A549 (cell line): ENCODE measurements around the gene STPG2.

Experiments used
- HDAC2 ChIP-seq: fragments of 200-600 bp; sonication (generic); IDR thresholded peaks from 2 replicates; pipeline ENCODE4 v1.6.1; 2016
- JUN ChIP-seq, 2 experiments: fragments of >200 bp; sonication (Bioruptor Twin); formaldehyde crosslinking; IDR thresholded peaks; 2 replicates in 1 of 2; 3 replicates in 1 of 2; pipeline ENCODE4 v1.6.1; 2016 to 2017
- MAFK ChIP-seq: fragments of 450-650 bp; IDR thresholded peaks from 2 replicates; pipeline ENCODE4 v1.6.1; 2014; ENCODE audit not compliant: partially characterized antibody
- POLR2A ChIP-seq: IDR thresholded peaks from 2 replicates; pipeline ENCODE4 v1.6.1; 2012; ENCODE audit warnings: mild to moderate bottlenecking, low read length
- RAD21 ChIP-seq, 2 experiments: fragments of >200 bp in 1 of 2; sonication (Bioruptor Twin) in 1 of 2; formaldehyde crosslinking in 1 of 2; IDR thresholded peaks in 1 of 2; conservative IDR thresholded peaks in 1 of 2; 2 replicates in 1 of 2; 3 replicates in 1 of 2; pipeline ENCODE4 v1.6.1; 2012 to 2018; ENCODE audit warnings: inconsistent platforms in 1 of 2
- RFX5 ChIP-seq: fragments of 450-650 bp; IDR thresholded peaks from 2 replicates; pipeline ENCODE4 v1.7.1; 2014; ENCODE audit warnings: antibody characterized with exemption, mild to moderate bottlenecking, moderate library complexity
- SREBF2 ChIP-seq: fragments of 450-650 bp; IDR thresholded peaks from 2 replicates; pipeline ENCODE4 v1.6.1; 2014; ENCODE audit warnings: mild to moderate bottlenecking, moderate library complexity
- TP53 ChIP-seq: fragments of 250-450 bp; sonication (Bioruptor Pico); IDR thresholded peaks from 2 replicates; pipeline ENCODE4 v1.5.0; 2021; ENCODE audit warnings: mild to moderate bottlenecking, moderate library complexity
- TF ChIP-seq, protein P1 (sequence below): fragments of >200 bp; sonication (Bioruptor Twin); formaldehyde crosslinking; IDR thresholded peaks from 3 replicates; pipeline ENCODE4 v1.5.1; 2016
- TF ChIP-seq, protein P2 (sequence below): fragments of 450-650 bp; IDR thresholded peaks from 2 replicates; pipeline ENCODE4 v1.6.1; 2014; ENCODE audit warnings: antibody characterized with exemption
- TF ChIP-seq, protein P3 (sequence below): IDR thresholded peaks from 2 replicates; pipeline ENCODE4 v1.6.1; 2012
- TF ChIP-seq, protein P4 (sequence below): fragments of >200 bp; sonication (Bioruptor Twin); formaldehyde crosslinking; IDR thresholded peaks from 2 replicates; pipeline ENCODE4 v1.6.1; 2016

DNA sequence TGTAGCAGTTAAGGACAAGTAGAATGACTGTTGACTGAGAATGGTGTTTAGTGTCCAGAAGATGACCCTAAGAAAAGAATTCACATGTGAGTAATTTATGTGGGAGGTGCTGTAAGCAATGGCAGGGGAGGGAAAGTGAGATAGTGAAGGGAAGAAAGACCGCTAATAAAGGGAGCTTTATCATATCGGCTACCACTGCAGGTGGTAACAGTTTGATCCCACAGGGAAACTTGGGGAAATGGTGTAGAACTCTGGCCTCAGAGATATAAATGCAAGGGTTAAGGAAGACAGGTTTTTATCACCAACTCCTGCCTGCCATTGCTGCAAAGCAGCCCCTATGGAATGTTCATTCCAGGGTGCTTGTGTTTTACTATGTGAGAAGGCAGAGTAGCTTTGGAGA lies 489.6 kb downstream of the STPG2 start:
- no peak for TF ChIP-seq SREBF2
- TF ChIP-seq MAFK, result no peak
- TF ChIP-seq, protein P1, sequence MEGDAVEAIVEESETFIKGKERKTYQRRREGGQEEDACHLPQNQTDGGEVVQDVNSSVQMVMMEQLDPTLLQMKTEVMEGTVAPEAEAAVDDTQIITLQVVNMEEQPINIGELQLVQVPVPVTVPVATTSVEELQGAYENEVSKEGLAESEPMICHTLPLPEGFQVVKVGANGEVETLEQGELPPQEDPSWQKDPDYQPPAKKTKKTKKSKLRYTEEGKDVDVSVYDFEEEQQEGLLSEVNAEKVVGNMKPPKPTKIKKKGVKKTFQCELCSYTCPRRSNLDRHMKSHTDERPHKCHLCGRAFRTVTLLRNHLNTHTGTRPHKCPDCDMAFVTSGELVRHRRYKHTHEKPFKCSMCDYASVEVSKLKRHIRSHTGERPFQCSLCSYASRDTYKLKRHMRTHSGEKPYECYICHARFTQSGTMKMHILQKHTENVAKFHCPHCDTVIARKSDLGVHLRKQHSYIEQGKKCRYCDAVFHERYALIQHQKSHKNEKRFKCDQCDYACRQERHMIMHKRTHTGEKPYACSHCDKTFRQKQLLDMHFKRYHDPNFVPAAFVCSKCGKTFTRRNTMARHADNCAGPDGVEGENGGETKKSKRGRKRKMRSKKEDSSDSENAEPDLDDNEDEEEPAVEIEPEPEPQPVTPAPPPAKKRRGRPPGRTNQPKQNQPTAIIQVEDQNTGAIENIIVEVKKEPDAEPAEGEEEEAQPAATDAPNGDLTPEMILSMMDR, result no peak
- TF ChIP-seq, protein P2, sequence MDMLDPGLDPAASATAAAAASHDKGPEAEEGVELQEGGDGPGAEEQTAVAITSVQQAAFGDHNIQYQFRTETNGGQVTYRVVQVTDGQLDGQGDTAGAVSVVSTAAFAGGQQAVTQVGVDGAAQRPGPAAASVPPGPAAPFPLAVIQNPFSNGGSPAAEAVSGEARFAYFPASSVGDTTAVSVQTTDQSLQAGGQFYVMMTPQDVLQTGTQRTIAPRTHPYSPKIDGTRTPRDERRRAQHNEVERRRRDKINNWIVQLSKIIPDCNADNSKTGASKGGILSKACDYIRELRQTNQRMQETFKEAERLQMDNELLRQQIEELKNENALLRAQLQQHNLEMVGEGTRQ, result no peak
- TF ChIP-seq RAD21 (conservative IDR thresholded peaks at IDR 0.05 in 1 of 2, IDR thresholded peaks at IDR 0.05 in 1 of 2), result no peak
- TF ChIP-seq POLR2A, result no peak
- TF ChIP-seq HDAC2, result no peak
- TF ChIP-seq RFX5, result no peak
- TF ChIP-seq, protein P3, sequence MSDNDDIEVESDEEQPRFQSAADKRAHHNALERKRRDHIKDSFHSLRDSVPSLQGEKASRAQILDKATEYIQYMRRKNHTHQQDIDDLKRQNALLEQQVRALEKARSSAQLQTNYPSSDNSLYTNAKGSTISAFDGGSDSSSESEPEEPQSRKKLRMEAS, result no peak
- TF ChIP-seq JUN (IDR thresholded peaks at IDR 0.05), result no peak
- TF ChIP-seq, protein P4, sequence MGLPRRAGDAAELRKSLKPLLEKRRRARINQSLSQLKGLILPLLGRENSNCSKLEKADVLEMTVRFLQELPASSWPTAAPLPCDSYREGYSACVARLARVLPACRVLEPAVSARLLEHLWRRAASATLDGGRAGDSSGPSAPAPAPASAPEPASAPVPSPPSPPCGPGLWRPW, result no peak
- TF ChIP-seq TP53, result no peak
